ENCODE results near the gene UQCRQ.

The UQCRQ gene

DNA sequence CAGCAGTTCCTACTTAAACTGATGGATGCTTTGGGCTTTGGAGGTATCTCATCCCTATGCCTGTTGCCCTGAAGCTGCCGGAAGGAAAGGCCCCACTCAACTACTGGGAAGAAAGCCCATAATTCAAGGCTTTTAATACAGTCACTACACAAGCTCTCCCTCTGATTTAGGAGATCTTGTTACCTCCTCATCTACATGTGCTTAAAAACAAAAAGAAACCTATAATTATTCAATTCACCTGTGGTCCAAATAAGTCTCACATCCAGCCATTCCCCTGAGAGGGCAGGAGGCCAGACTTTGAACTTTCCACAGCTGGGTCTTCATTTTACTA, 6.3 kb downstream of the UQCRQ start:
- DNase-seq = no peak

DNA sequence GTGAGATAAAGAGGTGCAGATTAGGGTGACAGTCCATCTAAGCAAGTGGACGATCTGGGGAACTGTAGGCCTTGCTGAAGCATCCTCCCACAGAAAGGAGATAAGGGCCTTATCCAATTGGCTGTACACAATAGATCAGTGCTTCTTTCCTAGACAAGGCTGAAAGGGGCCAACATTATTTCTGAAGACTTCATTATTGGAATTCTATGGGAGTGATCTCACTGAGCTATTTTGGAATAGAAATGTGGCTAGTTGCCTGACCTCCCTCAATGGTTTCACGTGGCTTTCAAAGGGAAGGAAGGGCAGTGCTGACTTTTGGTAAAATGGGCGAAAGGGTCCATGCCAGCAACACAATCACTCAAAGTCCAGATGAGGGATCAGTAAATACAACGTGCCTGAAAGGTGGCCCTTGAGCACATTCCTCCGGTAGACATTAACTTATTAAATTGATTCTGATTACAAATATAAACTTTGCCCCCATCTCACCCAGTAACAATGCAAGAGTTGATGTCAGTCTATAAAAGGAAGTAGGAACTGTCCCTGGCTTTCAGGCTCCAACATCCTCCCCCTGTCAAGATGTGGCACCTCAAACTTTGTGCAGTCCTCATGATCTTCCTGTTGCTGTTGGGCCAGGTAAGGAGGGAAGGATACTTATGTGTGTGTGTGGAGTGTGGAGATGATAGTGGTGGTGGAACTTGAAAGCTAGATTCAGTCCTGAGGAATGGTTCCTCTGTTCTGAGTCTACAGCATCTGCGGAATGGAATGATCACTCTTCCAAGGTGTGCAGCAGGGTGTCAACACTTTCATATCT, 6.9 kb downstream of the UQCRQ start, which contains the start of gene LEAP2:
Gene LEAP2, plus strand, starts transcription at position 550 of the 811 bp plus-strand sequence. Its CDS starts 27 bp downstream, at position 577.
- DNase-seq = no peak

DNA sequence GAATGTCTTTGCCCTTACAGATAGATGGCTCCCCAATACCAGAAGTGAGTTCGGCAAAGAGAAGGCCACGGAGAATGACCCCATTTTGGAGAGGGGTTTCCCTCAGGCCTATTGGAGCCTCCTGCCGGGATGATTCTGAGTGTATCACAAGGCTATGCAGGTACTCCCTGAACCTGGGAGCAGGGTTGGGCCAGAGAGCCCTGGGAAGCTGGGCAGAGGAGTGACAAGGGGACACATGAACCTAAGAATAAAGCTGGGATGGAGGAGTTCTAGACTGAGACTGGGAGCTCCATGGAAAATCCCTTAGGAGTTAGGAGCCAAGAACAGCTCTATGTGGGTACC, 7.5 kb downstream of the UQCRQ start:
- DNase-seq = no peak

DNA sequence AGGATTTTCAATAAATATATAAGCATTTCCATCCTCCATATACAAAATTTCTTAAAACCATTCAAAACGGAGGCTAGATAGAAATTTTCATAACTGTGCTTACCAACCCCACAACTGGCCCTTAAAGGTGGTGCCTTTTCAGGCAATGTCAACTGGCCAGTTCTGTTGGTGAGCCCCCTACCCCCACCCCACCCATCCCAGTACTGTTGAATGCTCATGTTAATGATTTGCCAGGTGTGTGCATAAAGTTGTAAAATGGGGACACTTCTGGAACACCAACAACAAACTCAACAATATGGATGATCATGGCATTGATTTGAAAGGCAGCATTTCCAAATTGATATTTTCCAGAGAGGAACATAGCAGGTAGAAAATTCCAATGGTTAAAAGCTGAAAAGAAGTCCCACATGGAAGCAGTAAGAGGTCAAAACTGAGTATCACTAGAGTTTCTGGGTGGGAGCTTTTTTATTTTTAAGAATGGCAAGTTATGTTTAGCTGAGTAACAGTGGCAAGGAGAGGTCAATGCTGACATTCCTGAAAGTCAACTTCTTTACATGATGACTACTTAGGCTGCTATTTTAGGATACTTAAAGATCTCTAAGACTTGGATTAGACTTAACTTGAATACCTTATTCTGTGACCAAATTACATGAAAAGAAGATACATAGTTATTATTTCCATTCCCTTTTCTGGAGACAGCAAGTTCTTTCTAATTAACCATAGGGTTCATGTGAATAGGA, 9.7 kb downstream of the UQCRQ start:
- DNase-seq = no peak

DNA sequence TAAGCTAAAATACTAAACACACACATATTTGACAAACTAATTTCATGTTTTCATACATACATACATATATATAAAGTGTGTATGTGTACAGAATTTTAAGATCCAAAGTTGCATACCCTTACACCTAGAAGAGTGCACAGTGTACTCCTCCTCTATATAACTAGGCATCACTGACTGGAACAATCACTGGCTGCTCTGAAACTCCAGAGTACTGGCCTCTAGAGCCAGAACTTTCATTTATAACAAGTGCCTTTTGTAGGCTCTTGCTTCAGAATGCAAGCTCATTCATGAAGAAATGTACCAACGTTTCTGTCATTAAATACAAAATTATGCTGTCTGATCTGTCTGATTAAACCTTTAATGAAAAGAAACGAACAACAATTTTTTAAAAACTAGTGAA, 11.0 kb downstream of the UQCRQ start:
- no peak for DNase-seq

DNA sequence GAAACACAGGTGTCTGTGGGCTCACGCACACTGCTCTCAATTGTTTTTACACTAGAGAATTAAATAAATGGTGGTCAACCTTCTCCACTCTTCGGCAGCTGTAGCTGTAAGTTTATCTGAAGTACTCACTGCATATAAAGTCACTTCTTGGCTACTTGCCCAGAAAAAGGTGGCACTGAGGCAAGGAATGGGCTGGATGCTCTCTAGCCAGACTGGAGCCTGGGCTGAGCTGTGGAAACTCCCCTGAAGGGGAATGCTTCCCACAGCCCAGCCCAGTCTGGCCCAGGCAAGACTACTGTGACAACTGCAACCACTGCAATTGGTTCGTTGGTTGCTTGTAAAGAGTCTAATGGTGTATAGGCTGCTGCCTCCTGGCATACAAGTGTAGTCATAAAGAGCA, 11.5 kb downstream of the UQCRQ start:
- DNase-seq = no peak

DNA sequence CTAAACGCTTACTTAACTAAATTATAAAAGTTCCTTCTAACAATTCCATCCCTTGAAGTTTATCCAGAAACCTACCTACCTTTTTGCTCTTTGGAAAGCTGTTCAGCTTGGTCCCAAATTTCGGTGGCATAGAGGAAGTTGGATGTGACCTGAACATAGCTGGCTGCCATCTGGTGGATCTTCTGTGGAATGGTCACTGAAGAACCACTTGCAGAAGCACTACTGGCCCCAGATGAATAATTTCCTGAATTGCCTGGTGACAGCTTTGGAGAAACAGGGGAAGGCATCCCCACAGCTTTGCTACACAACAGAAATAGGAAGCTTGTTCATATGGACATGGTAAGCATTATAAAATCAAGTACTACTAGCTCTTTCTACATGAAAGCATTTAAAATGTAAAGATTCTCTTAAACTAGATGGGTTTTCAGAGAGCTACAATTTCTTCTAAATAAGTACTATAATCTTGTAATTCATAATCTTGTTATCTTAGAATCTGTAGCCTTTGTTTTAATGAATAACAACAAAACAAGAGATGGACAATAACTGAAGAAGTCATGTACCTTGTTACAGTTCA, 16.9 kb downstream of the UQCRQ start:
- no peak for DNase-seq

DNA sequence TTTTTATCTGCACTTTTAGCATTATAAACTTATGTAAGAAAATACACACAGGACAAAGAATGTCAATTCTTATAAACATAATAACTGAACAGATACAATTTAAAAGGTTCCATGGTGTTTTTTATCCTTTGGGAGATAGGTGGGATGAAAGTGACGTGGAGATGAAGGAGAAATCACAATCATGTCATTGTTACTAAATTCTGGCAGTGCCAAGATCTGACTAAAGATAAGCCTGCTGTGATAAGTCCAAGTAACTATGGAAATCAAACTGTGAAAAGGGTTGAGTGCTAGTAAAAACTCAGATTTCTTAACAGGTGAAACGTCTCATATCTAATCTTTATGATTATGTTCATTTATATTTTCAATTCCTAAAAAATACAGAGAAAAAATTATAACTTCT, 18.1 kb downstream of the UQCRQ start:
- no peak for DNase-seq

DNA sequence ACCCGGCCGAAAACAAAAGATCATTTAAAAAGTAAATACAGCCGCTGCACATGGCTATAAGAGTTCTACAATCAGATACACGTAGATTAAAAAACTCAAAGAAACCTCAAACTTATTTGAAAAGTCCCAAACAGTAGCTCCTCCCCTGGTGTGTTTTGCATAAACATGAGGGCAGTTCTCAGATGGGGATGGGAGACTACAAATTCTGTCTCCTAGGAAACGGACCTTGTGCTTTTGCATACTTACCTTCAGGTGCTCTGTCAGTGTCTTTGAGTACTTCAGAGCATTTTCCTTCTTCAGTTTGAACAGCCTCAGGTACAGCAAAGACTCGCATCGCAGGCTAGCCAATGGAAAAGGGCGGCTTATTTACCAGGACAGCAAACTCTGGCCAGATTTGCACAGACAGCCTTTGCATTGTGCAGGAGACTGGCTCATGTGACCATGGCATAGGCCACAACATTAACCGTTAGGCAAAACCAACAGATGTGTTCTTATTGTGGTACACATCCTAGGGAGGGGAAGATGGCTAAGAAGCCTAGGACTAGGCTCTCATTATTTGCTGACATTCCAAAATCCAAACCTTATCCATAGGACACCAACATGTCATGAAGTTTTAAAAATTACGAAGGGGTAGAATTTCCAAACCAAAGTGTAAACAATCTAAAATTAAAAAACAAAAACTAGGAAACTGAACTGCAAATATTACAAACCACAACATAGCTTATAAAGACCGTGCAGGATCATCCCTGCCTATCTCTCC, 19.8 kb downstream of the UQCRQ start:
- no peak for DNase-seq

DNA sequence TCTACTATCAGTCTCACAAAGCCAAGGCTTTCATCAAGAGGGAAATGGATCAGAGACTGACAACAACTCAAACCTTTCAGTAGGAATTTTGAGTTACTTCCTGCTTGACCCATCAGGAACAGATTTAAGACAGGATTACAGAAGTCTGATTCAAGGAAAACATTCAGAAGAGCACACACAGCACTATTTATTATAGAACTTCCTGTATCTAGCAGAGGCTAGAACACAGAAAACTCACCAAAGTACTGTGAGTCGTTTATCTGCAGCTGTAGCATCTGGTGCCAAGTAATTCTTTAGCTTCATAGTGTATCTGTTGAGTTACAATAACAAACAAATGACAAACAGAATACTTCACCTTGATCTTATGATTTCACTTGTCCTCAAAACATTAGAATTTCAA, 20.8 kb downstream of the UQCRQ start:
- no peak for DNase-seq

DNA sequence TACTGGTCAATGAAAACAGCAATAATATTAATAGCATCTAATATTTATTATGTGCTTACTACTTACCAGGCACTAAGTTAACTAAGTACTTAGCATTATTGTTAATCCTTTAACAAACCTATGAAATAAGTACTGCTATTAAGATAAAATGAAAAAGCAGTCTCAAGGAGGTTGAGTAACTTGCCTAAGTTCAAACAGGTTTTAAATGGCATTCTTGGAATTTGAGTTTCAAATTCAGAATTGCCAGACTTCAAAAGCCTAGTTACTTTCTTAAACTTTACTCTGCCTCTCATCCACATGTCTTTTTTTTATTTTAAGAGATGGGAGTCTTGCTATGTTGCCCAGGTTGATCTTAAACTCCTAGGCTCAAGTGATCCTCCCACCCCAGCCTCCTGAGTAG, 23.1 kb downstream of the UQCRQ start:
- DNase-seq = no peak

DNA sequence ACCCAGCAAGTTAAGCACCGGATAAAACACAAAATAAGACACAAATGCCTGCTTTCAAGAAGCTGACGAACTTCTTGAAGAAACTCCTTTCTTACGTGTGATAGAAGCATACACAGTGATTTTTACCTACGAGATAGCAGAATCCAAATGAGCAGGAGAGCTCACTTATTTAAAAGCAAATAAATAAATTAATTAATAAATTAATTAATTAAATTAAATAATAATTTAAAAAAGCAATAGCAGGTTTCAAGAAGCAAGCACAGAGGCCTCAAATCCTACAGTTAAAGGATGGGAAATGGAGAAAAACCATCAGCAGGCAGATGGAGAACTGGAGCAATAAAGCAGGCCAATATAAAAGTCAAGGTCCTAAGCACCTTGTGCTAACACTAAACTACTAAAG, 24.4 kb downstream of the UQCRQ start:
- no peak for DNase-seq

DNA sequence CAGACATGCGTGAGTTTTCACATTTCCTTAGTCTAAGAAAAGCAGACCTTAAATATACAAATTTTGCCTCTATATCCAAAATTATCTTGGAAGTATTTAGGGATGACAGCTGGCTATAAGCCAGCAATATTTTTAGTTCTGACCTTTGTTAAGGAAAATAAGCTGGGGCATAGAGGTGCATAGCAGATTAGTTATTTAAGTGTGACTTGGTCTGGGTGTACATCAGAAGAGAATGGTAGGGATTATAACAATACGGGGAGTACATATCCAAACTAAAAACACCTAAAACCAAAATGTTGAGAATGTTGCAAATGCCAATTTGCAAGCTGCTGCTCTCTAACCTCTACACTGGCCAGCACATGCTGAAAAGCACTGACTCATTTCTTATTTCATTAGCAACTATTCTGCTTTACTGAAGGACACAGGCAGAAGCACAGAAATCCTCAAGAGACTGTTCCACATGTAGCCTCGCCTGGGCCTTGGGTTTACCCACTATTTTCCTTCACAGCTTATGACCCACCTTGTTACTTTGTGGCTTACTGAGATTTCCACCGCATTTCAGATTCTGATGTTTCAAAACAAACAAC, 29.4 kb downstream of the UQCRQ start:
- no peak for DNase-seq

DNA sequence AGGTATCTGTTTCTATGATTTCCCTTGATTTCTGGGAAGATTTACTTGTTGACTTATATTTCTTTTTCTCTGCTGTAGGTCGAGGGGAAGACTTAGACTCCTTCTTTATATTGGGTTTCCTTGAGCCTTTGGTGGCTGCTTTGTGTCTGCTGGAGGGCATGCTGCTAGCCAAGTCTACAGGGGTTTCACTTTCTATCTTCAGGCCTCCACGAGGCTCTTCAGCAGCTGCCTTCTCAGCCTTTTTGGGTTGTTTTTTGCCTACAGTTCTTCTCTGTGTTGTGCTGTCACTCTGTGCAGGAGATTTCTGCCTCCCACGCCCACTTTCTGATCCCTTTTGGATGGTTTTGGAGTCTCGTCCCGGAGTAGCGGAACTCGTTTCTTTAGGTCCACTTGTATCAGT, 30.2 kb downstream of the UQCRQ start:
- no peak for DNase-seq

DNA sequence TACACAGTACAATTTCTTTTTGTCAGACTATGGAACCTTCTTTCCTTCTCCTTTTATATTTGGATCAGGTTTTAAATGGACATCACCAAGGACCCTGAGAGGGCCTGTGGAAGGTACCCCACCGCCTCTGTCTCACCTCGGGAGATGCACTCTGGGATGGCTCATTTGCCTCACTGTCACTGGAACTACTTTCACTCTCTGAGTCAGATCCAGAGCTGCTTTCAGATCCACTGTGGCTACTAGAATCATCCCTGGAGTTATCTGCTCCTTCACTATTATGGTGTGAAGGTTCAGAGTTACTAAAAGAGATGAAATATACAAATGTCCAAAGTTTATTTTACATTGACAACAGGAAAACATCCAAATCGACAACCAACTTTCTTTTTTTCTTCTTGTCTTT, 31.7 kb downstream of the UQCRQ start:
- no peak for DNase-seq

DNA sequence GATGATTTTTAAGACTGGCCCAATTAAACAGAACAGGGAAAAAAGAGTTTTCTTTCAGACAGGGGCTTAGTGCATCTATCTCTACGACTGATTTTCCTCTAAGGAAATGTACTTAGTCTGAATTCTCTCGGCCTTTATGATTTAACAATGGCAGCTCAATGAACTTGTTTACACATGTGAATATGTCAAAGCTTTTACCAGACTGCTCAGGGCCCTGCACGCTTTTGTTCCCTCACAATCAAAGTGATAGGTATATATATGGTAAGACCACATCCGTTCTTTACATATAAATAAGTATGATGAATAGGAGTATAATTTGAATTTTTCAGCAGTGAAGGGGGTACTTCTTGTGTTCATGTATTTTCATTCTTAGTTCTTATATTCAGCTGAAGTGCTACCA, 34.6 kb downstream of the UQCRQ start:
- DNase-seq = no peak

DNA sequence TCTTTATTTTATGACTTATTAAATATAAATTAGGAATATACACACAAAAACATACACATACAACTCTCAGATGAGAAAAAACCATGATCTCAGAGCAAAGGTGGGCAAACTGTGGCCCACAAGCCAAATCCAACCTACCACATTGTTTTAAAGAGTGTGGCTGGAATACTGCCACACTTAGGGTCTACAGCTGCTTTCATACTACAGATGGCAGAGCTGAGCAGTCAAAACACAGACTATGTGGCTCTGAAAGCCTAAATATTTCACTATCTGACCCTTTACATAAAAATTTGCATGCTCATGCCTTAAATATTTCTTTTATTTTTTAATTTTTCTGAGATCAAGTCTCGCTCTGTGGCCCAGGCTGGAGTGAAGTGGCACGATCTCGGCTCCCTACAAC, 35.3 kb downstream of the UQCRQ start:
- no peak for DNase-seq

DNA sequence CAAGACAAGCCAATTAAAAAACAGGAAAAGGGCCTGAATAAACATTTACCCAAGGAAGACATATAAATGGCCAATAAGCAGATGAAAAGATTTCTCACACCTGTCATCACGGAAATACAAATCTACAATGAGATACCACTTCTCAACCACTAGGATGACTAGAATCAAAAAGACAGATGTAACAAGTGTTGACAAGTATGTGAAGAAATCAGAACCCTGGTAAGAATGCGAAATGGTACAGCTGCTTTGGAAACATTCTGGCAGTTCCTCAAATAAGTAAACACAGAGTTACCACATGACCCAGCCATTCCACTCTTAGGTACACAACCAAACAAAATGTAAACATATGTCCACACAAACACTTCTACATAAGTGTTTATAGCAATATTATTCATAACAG, 39.5 kb downstream of the UQCRQ start:
- no peak for DNase-seq

DNA sequence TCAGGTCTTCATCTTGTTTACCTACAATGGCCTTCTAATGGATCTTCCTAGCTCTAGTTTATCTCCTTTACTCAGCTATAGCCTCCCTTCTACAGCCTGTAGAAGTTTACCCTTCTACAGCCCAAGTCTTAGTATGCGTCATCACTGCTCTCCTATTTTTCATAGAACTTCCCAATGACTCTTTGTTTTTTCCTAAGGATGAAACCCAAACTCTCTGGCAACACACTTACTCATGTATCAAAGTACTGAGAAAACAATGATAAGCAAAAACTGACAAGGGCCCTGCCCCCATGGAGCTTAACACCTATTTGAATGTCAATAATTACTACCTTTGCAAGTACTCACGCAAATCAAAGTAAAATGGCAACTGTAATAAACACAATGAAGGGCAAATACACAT, 40.7 kb downstream of the UQCRQ start:
- no peak for DNase-seq

DNA sequence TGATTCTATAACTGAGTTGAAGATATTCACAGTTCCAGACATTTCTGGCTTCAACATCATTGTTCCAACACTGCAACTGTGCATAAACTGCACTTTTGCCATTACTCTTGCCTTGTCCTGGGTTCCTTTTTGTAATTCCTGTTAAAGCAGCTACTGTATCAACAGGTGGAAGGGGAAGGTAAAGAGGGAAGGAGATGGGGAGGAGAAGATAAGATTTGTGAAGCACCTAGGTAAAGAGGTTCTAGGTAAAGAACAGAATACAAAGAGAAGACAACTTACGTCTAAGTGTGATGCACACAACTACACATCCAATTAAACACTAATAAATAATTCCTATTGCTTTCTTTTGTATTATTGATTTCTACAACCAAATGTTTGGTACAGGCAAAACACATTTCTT, 43.3 kb downstream of the UQCRQ start:
- no peak for DNase-seq

DNA sequence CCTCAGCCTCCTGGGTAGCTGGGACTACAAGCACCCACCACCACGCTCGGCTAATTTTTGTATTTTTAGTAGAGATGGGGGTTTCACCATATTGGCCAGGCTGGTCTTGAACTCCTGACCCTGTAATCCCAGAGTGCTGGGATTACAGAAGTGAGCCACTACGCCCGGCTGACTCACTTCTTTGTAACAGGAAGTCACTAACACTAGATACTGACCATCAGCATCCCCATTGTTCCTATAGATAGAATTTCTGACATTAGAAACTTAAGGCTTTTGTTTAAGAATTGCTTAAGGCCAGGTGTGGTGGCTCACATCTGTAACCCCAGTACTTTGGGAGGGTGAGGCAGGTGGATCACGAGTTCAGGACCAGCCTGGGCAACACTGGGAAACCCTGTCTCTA, 49.2 kb downstream of the UQCRQ start:
- DNase-seq = no peak

DNA sequence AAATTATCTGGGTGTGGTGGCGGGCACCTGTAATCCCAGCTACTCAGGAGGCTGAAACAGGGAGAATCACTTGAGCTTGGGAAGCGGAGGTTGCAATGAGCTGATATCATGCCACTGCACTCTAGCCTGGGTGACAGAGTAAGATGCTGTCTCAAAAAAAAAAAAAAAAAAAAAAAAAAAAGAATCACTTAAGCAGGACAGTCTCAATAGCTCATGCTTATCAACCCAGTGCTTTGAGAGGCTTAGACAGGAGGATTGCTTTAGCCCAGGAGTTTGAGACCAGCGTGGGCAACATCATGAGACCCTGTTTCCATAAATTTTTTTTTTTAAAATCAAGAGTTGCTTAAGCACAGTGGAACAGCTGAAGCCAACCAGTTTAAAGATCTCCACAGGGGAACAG, 49.6 kb downstream of the UQCRQ start:
- no peak for DNase-seq

Data from cortex of kidney (tissue), 1 donor.